H1 (cell line): ENCODE results near the gene YRDC. TPM values are rescaled to one million over a fixed set of nuclear protein-coding genes. Genes with fewer than 3 reads are reported as not detected.

Experiments
- CTCF ChIA-PET: fragments of 300-600 bp; sonication (Branson Sonifier 250); formaldehyde crosslinking; loops from one replicate; lab custom pipeline; 2021; ENCODE audit not compliant: partially characterized antibody; lab: Charles Lee
- POLR2A ChIA-PET: fragments of 300-600 bp; sonication (Branson Sonifier 250); formaldehyde crosslinking; loops from one replicate; lab custom pipeline; 2021; ENCODE audit warnings: inconsistent platforms; ENCODE audit not compliant: partially characterized antibody; lab: Charles Lee
- DNase-seq, 2 experiments: peaks; one replicate each; pipeline versions ENCODE4 v3.0.0 to v3.0.0-alpha.2; 2010 to 2022; ENCODE audit warnings: low spot score in 2 of 2, low read depth in 1 of 2, mixed read lengths in 1 of 2
- FAIRE-seq: peaks from 2 replicates; lab custom pipeline; 2011; peaks lifted over from hg19 to GRCh38; lab: Jason Lieb, UNC
- H2AFZ ChIP-seq: 2 replicates; pipeline ENCODE4 v1.8.1; 2012; ENCODE audit warnings: low read length, inconsistent platforms
- H2AK5ac ChIP-seq: 2 replicates; pipeline ENCODE4 v1.6.1; 2013; ENCODE audit warnings: low read depth, low read length
- H2BK120ac ChIP-seq: replicated peaks from 2 replicates; pipeline ENCODE3; 2013; ENCODE audit warnings: low read depth, low read length, inconsistent platforms
- H2BK12ac ChIP-seq: 2 replicates; pipeline ENCODE4 v1.6.1; 2013; ENCODE audit warnings: low read depth, low read length
- H2BK15ac ChIP-seq: 2 replicates; pipeline ENCODE4 v1.6.1; 2013; ENCODE audit warnings: low read length
- H2BK20ac ChIP-seq: 2 replicates; pipeline ENCODE4 v1.6.1; 2013; ENCODE audit warnings: low read length
- H2BK5ac ChIP-seq: 2 replicates; pipeline ENCODE4 v1.6.1; 2013; ENCODE audit warnings: low read depth, low read length
- H3K14ac ChIP-seq: 2 replicates; pipeline ENCODE4 v1.6.1; 2013; ENCODE audit warnings: inconsistent platforms; ENCODE audit not compliant: insufficient read length
- H3K18ac ChIP-seq: 2 replicates; pipeline ENCODE4 v1.6.1; 2013; ENCODE audit warnings: low read length; ENCODE audit errors: extremely low read depth
- H3K23ac ChIP-seq: 2 replicates; pipeline ENCODE4 v1.6.1; 2013; ENCODE audit warnings: inconsistent platforms; ENCODE audit not compliant: insufficient read length
- H3K23me2 ChIP-seq: 2 replicates; pipeline ENCODE4 v1.6.1; 2013; ENCODE audit warnings: low read depth, low read length
- H3K27ac ChIP-seq: 2 replicates; pipeline ENCODE4 v1.6.1; 2011; ENCODE audit warnings: low read depth, low read length, inconsistent platforms
- H3K27me3 ChIP-seq, 4 experiments: replicated peaks in 1 of 4; 1 replicate in 1 of 4; 2 replicates in 3 of 4; pipeline versions ENCODE4 v1.6.1 to v1.8.1; 2011 to 2013; ENCODE audit warnings: low read length in 3 of 4, mild to moderate bottlenecking in 3 of 4, inconsistent platforms in 2 of 4, mixed read lengths in 2 of 4, moderate library complexity in 1 of 4; ENCODE audit not compliant: control insufficient read depth in 3 of 4, insufficient read depth in 3 of 4; ENCODE audit errors: extremely low read depth in 1 of 4
- H3K36me3 ChIP-seq, 4 experiments: 2 replicates each; pipeline versions ENCODE4 v1.6.1 to v1.8.1; 2011 to 2013; ENCODE audit warnings: mild to moderate bottlenecking in 4 of 4, low read length in 3 of 4, moderate library complexity in 2 of 4, control low read depth in 1 of 4, inconsistent platforms in 1 of 4; ENCODE audit not compliant: insufficient read depth in 4 of 4, control insufficient read depth in 2 of 4
- H3K4ac ChIP-seq: replicated peaks from 2 replicates; pipeline ENCODE3; 2013; ENCODE audit warnings: low read length, low read depth, mixed read lengths, inconsistent platforms; ENCODE audit not compliant: insufficient read length
- H3K4me1 ChIP-seq, 4 experiments: replicated peaks in 1 of 4; 1 replicate in 1 of 4; 2 replicates in 3 of 4; pipeline versions ENCODE4 v1.6.1 to v1.8.1; 2011 to 2013; ENCODE audit warnings: low read length in 3 of 4, inconsistent platforms in 2 of 4, mixed read lengths in 1 of 4; ENCODE audit not compliant: insufficient read depth in 4 of 4, control insufficient read depth in 3 of 4
- H3K4me2 ChIP-seq, 2 experiments: 2 replicates each; pipeline versions ENCODE4 v1.6.1 to v1.8.1; 2011 to 2013; ENCODE audit warnings: low read depth in 2 of 2, low read length in 2 of 2, control low read depth in 1 of 2, inconsistent platforms in 1 of 2, mild to moderate bottlenecking in 1 of 2; ENCODE audit not compliant: insufficient read depth in 1 of 2
- H3K4me3 ChIP-seq, 4 experiments: fragments of 200-600, 300-600 bp in 1 of 4; sonication (generic), shearing (Covaris generic), sonication (Bioruptor Twin) in 1 of 4; 2 replicates each; pipeline versions ENCODE4 v1.5.1 to v1.8.1; 2011 to 2016; ENCODE audit warnings: low read length in 4 of 4, low read depth in 3 of 4, control low read depth in 2 of 4, inconsistent platforms in 2 of 4, mild to moderate bottlenecking in 2 of 4, mixed read lengths in 1 of 4, moderate library complexity in 1 of 4; ENCODE audit not compliant: insufficient read depth in 2 of 4; ENCODE audit errors: extremely low read depth in 1 of 4
- H3K56ac ChIP-seq: replicated peaks from 2 replicates; pipeline ENCODE3; 2013; ENCODE audit warnings: low read depth, mild to moderate bottlenecking, mixed read lengths, low read length, inconsistent platforms; ENCODE audit not compliant: insufficient read length
- H3K79me1 ChIP-seq: 2 replicates; pipeline ENCODE4 v1.6.1; 2013; ENCODE audit warnings: low read depth, low read length, control low read depth
- H3K79me2 ChIP-seq, 2 experiments: 2 replicates each; pipeline versions ENCODE4 v1.6.1 to v1.8.1; 2012 to 2013; ENCODE audit warnings: low read length in 2 of 2, mild to moderate bottlenecking in 2 of 2, inconsistent platforms in 1 of 2; ENCODE audit not compliant: insufficient read depth in 2 of 2, control insufficient read depth in 1 of 2
- H3K9ac ChIP-seq, 4 experiments: replicated peaks in 1 of 4; 1 replicate in 1 of 4; 2 replicates in 3 of 4; pipeline versions ENCODE4 v1.6.1 to v1.8.1; 2011 to 2013; ENCODE audit warnings: low read depth in 3 of 4, low read length in 3 of 4, control low read depth in 2 of 4, mild to moderate bottlenecking in 2 of 4, moderate library complexity in 2 of 4, inconsistent platforms in 1 of 4; ENCODE audit errors: extremely low read depth in 1 of 4
- H3K9me3 ChIP-seq, 2 experiments: 2 replicates each; pipeline versions ENCODE4 v1.6.1 to v1.8.1; 2012 to 2013; ENCODE audit warnings: mild to moderate bottlenecking in 2 of 2, moderate library complexity in 2 of 2, control low read depth in 1 of 2, inconsistent platforms in 1 of 2, low read depth in 1 of 2, low read length in 1 of 2, mixed read lengths in 1 of 2; ENCODE audit not compliant: insufficient read depth in 2 of 2
- H4K20me1 ChIP-seq, 2 experiments: replicated peaks in 1 of 2; 2 replicates each; pipeline versions ENCODE3 to v1.8.1; 2011 to 2013; ENCODE audit warnings: inconsistent platforms in 2 of 2, low read length in 2 of 2, mild to moderate bottlenecking in 1 of 2; ENCODE audit not compliant: insufficient read depth in 2 of 2, control insufficient read depth in 1 of 2
- H4K5ac ChIP-seq: 2 replicates; pipeline ENCODE4 v1.6.1; 2013; ENCODE audit warnings: low read length, low read depth, mixed read lengths, inconsistent platforms; ENCODE audit not compliant: insufficient read length
- H4K8ac ChIP-seq: 2 replicates; pipeline ENCODE4 v1.8.0; 2013; ENCODE audit warnings: mild to moderate bottlenecking, moderate library complexity, low read length, inconsistent platforms; ENCODE audit not compliant: insufficient read depth; ENCODE audit errors: extremely low read depth
- H4K91ac ChIP-seq: replicated peaks from 2 replicates; pipeline ENCODE3; 2013; ENCODE audit warnings: low read length, mixed read lengths, inconsistent platforms; ENCODE audit not compliant: insufficient read length
- CHD2 ChIP-seq: IDR thresholded peaks from 2 replicates; pipeline ENCODE4 v1.6.1; 2012; ENCODE audit warnings: low read length, improper control_type of control experiment
- EZH2 ChIP-seq: fragments of 200-600 bp; sonication (generic); IDR thresholded peaks from 2 replicates; pipeline ENCODE4 v1.7.1; 2012; ENCODE audit warnings: low read depth, mild to moderate bottlenecking, moderate library complexity, low read length, inconsistent platforms; ENCODE audit not compliant: severe bottlenecking
- GTF2F1 ChIP-seq: IDR thresholded peaks from 2 replicates; pipeline ENCODE4 v1.6.1; 2012; ENCODE audit warnings: low read depth, low read length, improper control_type of control experiment, borderline replicate concordance
- PHF8 ChIP-seq: fragments of 200-600 bp; sonication (generic); conservative IDR thresholded peaks from 2 replicates; pipeline ENCODE4 v1.7.1; 2012; ENCODE audit warnings: low read depth, mild to moderate bottlenecking, inconsistent platforms, low read length, moderate library complexity
- POLR2A ChIP-seq, 2 experiments: IDR thresholded peaks; 1 replicate in 1 of 2; 2 replicates in 1 of 2; pipeline ENCODE4 v1.6.1; 2011; ENCODE audit warnings: low read depth in 2 of 2, low read length in 2 of 2, mild to moderate bottlenecking in 2 of 2; ENCODE audit errors: control extremely low read depth in 1 of 2
- POU5F1 ChIP-seq: IDR thresholded peaks from 2 replicates; pipeline ENCODE4 v1.6.1; 2011; ENCODE audit warnings: low read depth, mild to moderate bottlenecking, low read length, moderate library complexity
- RAD21 ChIP-seq, 2 experiments: IDR thresholded peaks in 1 of 2; conservative IDR thresholded peaks in 1 of 2; 2 replicates each; pipeline ENCODE4 v1.6.1; 2011; ENCODE audit warnings: low read depth in 2 of 2, low read length in 2 of 2, improper control_type of control experiment in 1 of 2, inconsistent platforms in 1 of 2, mild to moderate bottlenecking in 1 of 2, moderate library complexity in 1 of 2
- RNF2 ChIP-seq: fragments of 200-900, 300-1000 bp; sonication (generic); IDR thresholded peaks from 2 replicates; pipeline ENCODE4 v1.7.1; 2016; ENCODE audit warnings: borderline replicate concordance, low read depth, mild to moderate bottlenecking, antibody characterized with exemption, low read length; ENCODE audit not compliant: poor library complexity, severe bottlenecking; ENCODE audit errors: missing control alignments
- SIN3A ChIP-seq, 2 experiments: IDR thresholded peaks in 1 of 2; conservative IDR thresholded peaks in 1 of 2; 2 replicates each; pipeline ENCODE4 v1.6.1; 2011 to 2012; ENCODE audit warnings: low read length in 2 of 2, improper control_type of control experiment in 1 of 2, low read depth in 1 of 2, mild to moderate bottlenecking in 1 of 2
- SIRT6 ChIP-seq: IDR thresholded peaks from one replicate; pipeline ENCODE4 v1.7.1; 2012; ENCODE audit warnings: low read length, inconsistent platforms
- SRF ChIP-seq: IDR thresholded peaks from 2 replicates; pipeline ENCODE4 v1.6.1; 2011; ENCODE audit warnings: mild to moderate bottlenecking, low read depth, low read length, moderate library complexity
- TAF1 ChIP-seq: IDR thresholded peaks from 2 replicates; pipeline ENCODE4 v1.6.1; 2011; ENCODE audit warnings: mild to moderate bottlenecking, low read depth, low read length
- ZNF274 ChIP-seq: IDR thresholded peaks from 2 replicates; pipeline ENCODE4 v1.7.0; 2012; ENCODE audit warnings: low read length, borderline replicate concordance; ENCODE audit errors: extremely low read depth
- WGBS, 2 experiments: shearing (Covaris generic) in 1 of 2; methylation state at CpG; one replicate each; pipeline versions ENCODE4 v1.1.6 to v1.1.7; 2013 to 2015; ENCODE audit warnings: low lambda C conversion rate in 2 of 2, mixed read lengths in 2 of 2, inconsistent platforms in 1 of 2, low coverage in 1 of 2, missing lambda C conversion rate in 1 of 2; ENCODE audit not compliant: insufficient replicate concordance in 2 of 2, insufficient coverage in 1 of 2, insufficient read length in 1 of 2; ENCODE audit errors: extremely low coverage in 1 of 2, missing lambda C conversion rate in 1 of 2; 5-methylcytosine and 5-hydroxymethylcytosine counted together
- polyA plus RNA-seq, 7 experiments: library from polyadenylated mRNA; depleted of rRNA in 3 of 7; stranded (reverse) in 5 of 7; unstranded in 2 of 7; fragments of >200 nt in 5 of 7; fragments of 200-250 nt in 2 of 7; gene quantifications; 1 replicate in 5 of 7; 2 replicates in 1 of 7; 4 replicates in 1 of 7; pipeline versions ENCODE4 v1.2.1 to v1.2.3, GENCODE V29; 2011 to 2013; ENCODE audit warnings: missing spikeins in 2 of 7, mixed read lengths in 2 of 7
- total RNA-seq: library from RNA; stranded (reverse); fragmentation: NEBNext Ultra II Directional; extraction: Animal tissue kit (Norgen Biotek cat#: 25700); gene quantifications from 2 replicates; pipeline ENCODE4 v1.2.1, GENCODE V29; 2021

YRDC gene
- total and polyA plus RNA-seq, 2 of the 8 experiments (the other 6 are each of a cell fraction or from before 2014, with no cell fraction given) = 21.1 to 21.6 TPM

GRCh38 chr1:37828410-37829074 lies 20.5 kb upstream of the YRDC start:
- Histone ChIP-seq H2BK15ac (no peak overlapping the region), H2BK12ac (no peak overlapping the region), H3K4ac (no peak overlapping the region), H3K23me2 (no peaks in the 10 kb centered on the region), H3K56ac (no peak overlapping the region), H3K79me1 (no peaks in the 10 kb centered on the region), H3K14ac (no peak overlapping the region), H4K8ac (no peak overlapping the region), H3K4me3 (no peak overlapping the region), H2BK5ac (no peak overlapping the region), H4K91ac (no peak overlapping the region), H3K9ac (no peak overlapping the region), H4K20me1 (no peaks in the 10 kb centered on the region), H4K5ac (no peak overlapping the region), H3K36me3 (peaks cover 3 to 21% (median 11%) of the 10 kb centered on the region in 4 experiments; a peak in 5 of 8 replicates), H3K4me2 (no peak overlapping the region), H2BK20ac (no peak overlapping the region), H3K27me3 (no peaks in the 10 kb centered on the region), H2AFZ (no peak overlapping the region), H2AK5ac (no peak overlapping the region), H2BK120ac (no peak overlapping the region), H3K27ac (no peak overlapping the region), H3K18ac (no peak overlapping the region), H3K79me2 (no peaks in the 10 kb centered on the region), H3K9me3 (no peaks in the 10 kb centered on the region), H3K23ac (no peak overlapping the region), H3K4me1 (no peaks in the 10 kb centered on the region)
- POLR2A ChIA-PET = interaction anchor here (1.2 kb wide), 1 partner anchor 143 kb away, joined by 3 read pairs; no protein-coding TSS in a partner anchor
- CTCF ChIA-PET = no interaction called here
- no peak for DNase-seq
- no peak for FAIRE-seq
- TF ChIP-seq RAD21 (IDR thresholded peaks at IDR 0.05 in 1 of 2, conservative IDR thresholded peaks at IDR 0.05 in 1 of 2; ENCODE audit: low read depth in 2 of 2, low read length in 2 of 2) (no peak), GTF2F1 (no peak), CHD2 (no peak), SIN3A (conservative IDR thresholded peaks at IDR 0.05 in 1 of 2, IDR thresholded peaks at IDR 0.05 in 1 of 2; ENCODE audit: low read depth in 1 of 2, low read length in 2 of 2) (no peak), POLR2A (IDR thresholded peaks at IDR 0.05; ENCODE audit: control extremely low read depth in 1 of 2, low read depth in 2 of 2, low read length in 2 of 2) (no peak), SIRT6 (no peak), EZH2 (no peak), RNF2 (no peak), SRF (no peak), PHF8 (no peak), TAF1 (no peak), ZNF274 (no peak), POU5F1 (no peak)
- WGBS, 2 experiments = 93% methylated on average over 12 of the region's 12 CpGs; no CpG with 5 or more reads in 1 of the 2 experiments
